Measurements from ENCODE around the gene CADPS. TPM values are rescaled to one million over a fixed set of nuclear protein-coding genes. Genes with fewer than 3 reads are reported as not detected.

CADPS gene
- total RNA-seq, 4 donors from 2014 or later = 0.31 to 14.4 (median 5.2) TPM

- 70 to 76% methylated on average over 2 to 5 of the region's 7 CpGs for WGBS, 2 donors (ENCODE audit: low coverage in 1 of 2)
- no peak for ATAC-seq
- Histone ChIP-seq H3K27ac (no peak overlapping the region), H3K36me3 (no peaks in the 10 kb centered on the region), H3K4me1 (no peaks in the 10 kb centered on the region), H3K9me3 (no peaks in the 10 kb centered on the region), H3K4me3 (no peak overlapping the region), H3K27me3 (peaks cover 3% of the 10 kb centered on the region)
- no peak for TF ChIP-seq CTCF (IDR thresholded peaks at IDR 0.05)
- TF ChIP-seq POLR2A (IDR thresholded peaks at IDR 0.05) = no peak
- no peak for TF ChIP-seq EP300 (IDR thresholded peaks at IDR 0.05)
- no peak for TF ChIP-seq POLR2AphosphoS5 (IDR thresholded peaks at IDR 0.05)
Measured at GRCh38 chr3:62699728-62700127, 175.5 kb downstream of the CADPS start.

- Histone ChIP-seq H3K4me1 (no peaks in the 10 kb centered on the region), H3K27ac (no peak overlapping the region), H3K4me3 (no peak overlapping the region), H3K9me3 (no peaks in the 10 kb centered on the region), H3K27me3 (peaks cover 3% of the 10 kb centered on the region), H3K36me3 (no peaks in the 10 kb centered on the region)
- no peak for TF ChIP-seq CTCF (IDR thresholded peaks at IDR 0.05)
- no peak for TF ChIP-seq POLR2A (IDR thresholded peaks at IDR 0.05)
- no peak for TF ChIP-seq EP300 (IDR thresholded peaks at IDR 0.05)
- no peak for TF ChIP-seq POLR2AphosphoS5 (IDR thresholded peaks at IDR 0.05)
- no peak for ATAC-seq
Measured at GRCh38 chr3:62696011-62696410, 179.2 kb downstream of the CADPS start.

GRCh38 chr3:62688812-62689211 lies 186.4 kb downstream of the CADPS start:
- Histone ChIP-seq H3K9me3 (no peaks in the 10 kb centered on the region), H3K27me3 (no peaks in the 10 kb centered on the region), H3K4me3 (no peak overlapping the region), H3K4me1 (no peaks in the 10 kb centered on the region), H3K27ac (no peak overlapping the region), H3K36me3 (no peaks in the 10 kb centered on the region)
- no peak for ATAC-seq
- 14 to 34% methylated on average over 2 of the region's 2 CpGs for WGBS, 2 donors (ENCODE audit: low coverage in 1 of 2)
- TF ChIP-seq POLR2AphosphoS5 (IDR thresholded peaks at IDR 0.05) = no peak
- no peak for TF ChIP-seq CTCF (IDR thresholded peaks at IDR 0.05)

GRCh38 chr3:62688050-62688449 lies 187.2 kb downstream of the CADPS start:
- Histone ChIP-seq H3K4me3 (no peak overlapping the region), H3K36me3 (no peaks in the 10 kb centered on the region), H3K4me1 (no peaks in the 10 kb centered on the region), H3K27ac (no peak overlapping the region), H3K27me3 (no peaks in the 10 kb centered on the region), H3K9me3 (no peaks in the 10 kb centered on the region)
- TF ChIP-seq POLR2AphosphoS5 (IDR thresholded peaks at IDR 0.05) = no peak
- no peak for TF ChIP-seq CTCF (IDR thresholded peaks at IDR 0.05)
- no peak for TF ChIP-seq POLR2A (IDR thresholded peaks at IDR 0.05)
- no peak for TF ChIP-seq EP300 (IDR thresholded peaks at IDR 0.05)
- WGBS, 2 donors (ENCODE audit: low coverage in 1 of 2) = 29 to 38% methylated on average over 2 of the region's 2 CpGs
- no peak for ATAC-seq

GRCh38 chr3:62686503-62687294 lies 188.5 kb downstream of the CADPS start:
- Histone ChIP-seq H3K4me3 (no peak overlapping the region), H3K27me3 (no peaks in the 10 kb centered on the region), H3K27ac (no peak overlapping the region), H3K36me3 (no peaks in the 10 kb centered on the region), H3K9me3 (no peaks in the 10 kb centered on the region), H3K4me1 (no peaks in the 10 kb centered on the region)
- WGBS, 2 donors (ENCODE audit: low coverage in 1 of 2) = 46 to 48% methylated on average over 4 of the region's 4 CpGs
- peak; percentile 70 for ATAC-seq
- no peak for TF ChIP-seq EP300 (IDR thresholded peaks at IDR 0.05)
- no peak for TF ChIP-seq POLR2AphosphoS5 (IDR thresholded peaks at IDR 0.05)
- TF ChIP-seq POLR2A (IDR thresholded peaks at IDR 0.05) = no peak
- no peak for TF ChIP-seq CTCF (IDR thresholded peaks at IDR 0.05)
